ENCODE measurements around the gene IFITM1.

The IFITM1 gene

DNA sequence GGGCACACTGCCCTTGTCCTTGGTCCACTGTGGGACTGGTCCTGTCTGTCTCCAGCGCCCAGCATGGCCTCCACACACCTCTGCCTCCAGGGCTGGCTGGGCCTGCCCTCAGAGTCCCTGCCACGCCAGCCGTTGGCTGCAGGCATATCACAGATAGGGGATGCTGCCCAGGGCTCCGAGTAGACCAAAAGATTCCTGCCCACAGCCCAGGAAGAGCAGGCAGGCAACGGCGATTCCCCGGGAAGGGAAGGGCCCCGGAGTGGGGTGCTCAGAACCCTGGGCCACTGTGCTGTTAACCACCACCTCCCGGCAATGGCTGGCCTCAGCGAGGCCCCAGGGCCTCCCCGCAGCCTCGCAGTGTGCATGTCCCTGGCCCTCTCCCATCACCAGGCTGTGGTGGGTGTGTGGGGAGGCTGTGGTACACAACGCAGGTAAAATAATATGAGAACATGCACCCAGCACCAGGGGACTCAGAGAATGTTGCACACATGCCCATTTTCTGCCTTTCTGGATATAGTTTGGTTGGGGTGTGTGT lies 16.7 kb upstream of the IFITM1 start:
- Histone ChIP-seq H3K4me3 (ENCODE audit: low read depth, low read length) (no peak overlapping the region), H3K27me3 (replicated peaks) (peaks cover 2% of the 10 kb centered on the region), H3K36me3 (replicated peaks) (no peaks in the 10 kb centered on the region), H3K27ac (no peak overlapping the region)
- TF ChIP-seq, protein P1, sequence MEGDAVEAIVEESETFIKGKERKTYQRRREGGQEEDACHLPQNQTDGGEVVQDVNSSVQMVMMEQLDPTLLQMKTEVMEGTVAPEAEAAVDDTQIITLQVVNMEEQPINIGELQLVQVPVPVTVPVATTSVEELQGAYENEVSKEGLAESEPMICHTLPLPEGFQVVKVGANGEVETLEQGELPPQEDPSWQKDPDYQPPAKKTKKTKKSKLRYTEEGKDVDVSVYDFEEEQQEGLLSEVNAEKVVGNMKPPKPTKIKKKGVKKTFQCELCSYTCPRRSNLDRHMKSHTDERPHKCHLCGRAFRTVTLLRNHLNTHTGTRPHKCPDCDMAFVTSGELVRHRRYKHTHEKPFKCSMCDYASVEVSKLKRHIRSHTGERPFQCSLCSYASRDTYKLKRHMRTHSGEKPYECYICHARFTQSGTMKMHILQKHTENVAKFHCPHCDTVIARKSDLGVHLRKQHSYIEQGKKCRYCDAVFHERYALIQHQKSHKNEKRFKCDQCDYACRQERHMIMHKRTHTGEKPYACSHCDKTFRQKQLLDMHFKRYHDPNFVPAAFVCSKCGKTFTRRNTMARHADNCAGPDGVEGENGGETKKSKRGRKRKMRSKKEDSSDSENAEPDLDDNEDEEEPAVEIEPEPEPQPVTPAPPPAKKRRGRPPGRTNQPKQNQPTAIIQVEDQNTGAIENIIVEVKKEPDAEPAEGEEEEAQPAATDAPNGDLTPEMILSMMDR (IDR thresholded peaks at IDR 0.05; ENCODE audit: low read depth, low read length, missing control alignments) = no peak
- in situ Hi-C loops (cut with HindIII; ENCODE audit: low pct_ligation_motif_present, low sequenced_read_pairs) = no loop called here
- DNase-seq = no peak

DNA sequence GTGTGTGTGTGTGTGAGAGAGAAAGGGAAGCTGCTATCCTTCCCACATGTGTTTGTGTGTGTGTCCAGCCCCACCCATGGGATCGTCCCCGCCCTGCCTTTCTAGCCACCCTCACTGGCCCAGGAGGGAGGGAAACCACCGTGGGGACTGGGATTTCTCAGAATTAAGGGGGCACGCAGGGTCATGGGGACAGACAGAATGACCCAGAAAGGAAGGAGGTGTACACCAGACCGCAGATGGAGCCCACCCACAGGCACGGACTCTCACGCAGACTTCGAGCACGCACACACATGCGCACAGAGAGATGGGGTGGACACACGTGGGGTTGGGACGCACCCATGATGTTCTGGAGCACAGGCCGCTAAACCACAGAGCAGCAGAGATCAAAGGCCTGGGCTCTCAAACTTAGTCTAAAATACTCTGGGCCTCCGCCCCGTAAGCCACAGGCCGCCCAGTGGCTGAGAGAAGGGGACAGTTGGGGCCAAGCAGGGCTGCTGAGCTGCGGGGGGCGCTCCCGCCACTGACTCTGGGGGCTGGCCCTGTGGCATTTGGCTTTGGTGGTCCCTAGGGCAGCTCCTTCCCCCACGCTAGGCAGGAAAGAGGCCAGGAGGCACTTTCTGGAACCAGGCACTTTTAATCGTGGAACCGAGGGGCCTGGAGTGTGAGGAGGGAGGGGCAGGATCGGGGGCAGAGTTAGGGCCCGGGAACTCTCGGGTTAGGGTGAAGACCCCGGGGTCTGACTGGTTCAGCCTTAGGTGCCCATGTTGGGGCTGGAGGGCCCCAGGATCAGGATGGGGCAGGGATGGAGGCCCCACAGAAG lies 16.0 kb upstream of the IFITM1 start:
- Histone ChIP-seq H3K4me3 (ENCODE audit: low read depth, low read length) (no peak overlapping the region), H3K27ac (no peak overlapping the region), H3K27me3 (replicated peaks) (peaks cover 2% of the 10 kb centered on the region), H3K36me3 (replicated peaks) (no peaks in the 10 kb centered on the region)
- TF ChIP-seq, protein P1 (IDR thresholded peaks at IDR 0.05; ENCODE audit: low read depth, low read length, missing control alignments) = no peak
- in situ Hi-C loops (cut with HindIII; ENCODE audit: low pct_ligation_motif_present, low sequenced_read_pairs) = no loop called here
- DNase-seq = no peak

DNA sequence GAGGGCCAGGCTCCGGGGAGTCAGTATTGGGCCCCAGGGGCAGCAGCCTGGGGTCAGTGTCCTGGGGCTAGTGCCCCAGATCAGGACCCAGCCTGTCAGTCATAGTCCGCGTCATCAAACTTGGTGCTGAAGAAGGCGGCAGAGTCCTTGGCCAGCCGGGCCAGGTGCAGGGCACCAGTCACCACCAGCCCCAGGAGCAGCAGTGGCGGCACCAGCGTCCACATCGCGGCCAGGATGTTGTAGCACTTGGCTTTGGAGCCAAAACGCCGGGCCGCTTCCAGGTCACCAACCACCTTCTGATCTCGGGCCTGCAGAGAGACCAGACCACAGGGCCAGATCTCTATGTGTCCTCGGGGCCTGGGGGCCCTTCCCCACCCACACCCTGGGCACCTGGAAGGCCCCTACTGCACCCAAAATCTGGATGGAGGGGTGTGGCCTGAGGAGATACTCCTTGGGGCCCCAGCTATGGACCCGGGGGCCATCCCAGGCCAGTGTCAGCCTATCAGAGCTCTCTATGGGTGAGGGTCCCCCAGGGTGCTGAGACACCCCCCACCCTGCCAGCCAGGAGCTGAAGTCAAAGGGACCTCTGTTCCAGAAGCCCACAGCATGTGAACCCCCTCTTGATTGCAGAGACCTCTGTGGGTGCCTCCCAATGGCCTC lies 15.3 kb upstream of the IFITM1 start:
- TF ChIP-seq, protein P1 (IDR thresholded peaks at IDR 0.05; ENCODE audit: low read depth, low read length, missing control alignments) = no peak
- Histone ChIP-seq H3K27me3 (replicated peaks) (peaks cover 2% of the 10 kb centered on the region), H3K27ac (no peak overlapping the region), H3K36me3 (replicated peaks) (no peaks in the 10 kb centered on the region), H3K4me3 (ENCODE audit: low read depth, low read length) (no peak overlapping the region)
- no peak for DNase-seq
- in situ Hi-C loops (cut with HindIII; ENCODE audit: low pct_ligation_motif_present, low sequenced_read_pairs) = no loop called here

DNA sequence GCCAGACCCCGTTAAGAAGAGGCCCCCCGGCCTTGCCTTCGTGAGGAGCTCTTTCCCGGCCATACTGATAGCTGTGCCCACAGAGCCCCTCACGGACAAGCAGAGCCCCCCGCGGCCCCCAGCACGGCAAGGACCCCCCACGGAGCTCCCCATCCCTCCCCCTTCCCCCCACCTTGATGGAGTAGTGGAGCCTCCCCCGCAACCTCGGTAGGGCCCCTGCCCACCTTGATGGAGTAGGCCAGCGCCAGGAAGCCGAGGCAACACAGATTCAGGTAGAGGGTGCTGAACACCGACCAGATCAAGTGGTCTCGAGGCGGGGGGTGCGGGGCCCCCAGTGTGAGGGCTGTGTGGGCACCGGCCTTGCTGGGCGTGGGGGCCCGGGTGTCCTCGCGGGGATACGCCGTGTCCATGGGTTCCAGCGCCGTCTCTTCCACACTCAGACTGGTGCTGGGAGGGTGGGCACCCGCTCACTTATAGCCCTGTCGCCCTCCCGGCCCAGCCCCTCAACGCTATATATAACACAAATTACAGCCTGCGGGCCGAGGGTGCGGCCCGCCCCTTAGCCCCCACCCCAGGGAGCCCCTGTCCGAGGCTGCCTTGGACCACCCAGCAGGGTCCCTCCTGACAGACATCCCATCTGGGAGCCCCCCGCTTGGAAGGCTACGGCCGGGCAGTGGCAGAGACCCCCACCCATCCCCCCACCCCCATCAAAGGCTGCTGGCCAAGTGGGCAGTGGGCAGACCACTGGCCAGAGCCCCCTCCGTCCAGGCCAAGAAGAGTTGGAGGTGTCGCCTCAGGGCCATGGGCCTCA lies 14.6 kb upstream of the IFITM1 start, which contains the start of gene IFITM5:
IFITM5 (minus strand) TSS at position 446 of the 811 bp plus-strand sequence; CDS start at position 410, 36 bp downstream.
- DNase-seq = no peak
- H3K27ac ChIP-seq = no peak within 1 kb of the TSS
- no peak within 1 kb of the TSS for H3K4me3 ChIP-seq (ENCODE audit: low read depth, low read length)
- TF ChIP-seq, protein P1 (IDR thresholded peaks at IDR 0.05; ENCODE audit: low read depth, low read length, missing control alignments) = no peak
- in situ Hi-C loops (cut with HindIII; ENCODE audit: low pct_ligation_motif_present, low sequenced_read_pairs) = no loop called here
- no peaks in the 10 kb centered on the region for H3K36me3 ChIP-seq (replicated peaks)
- H3K27me3 ChIP-seq (replicated peaks) = peaks cover 2% of the 10 kb centered on the region

DNA sequence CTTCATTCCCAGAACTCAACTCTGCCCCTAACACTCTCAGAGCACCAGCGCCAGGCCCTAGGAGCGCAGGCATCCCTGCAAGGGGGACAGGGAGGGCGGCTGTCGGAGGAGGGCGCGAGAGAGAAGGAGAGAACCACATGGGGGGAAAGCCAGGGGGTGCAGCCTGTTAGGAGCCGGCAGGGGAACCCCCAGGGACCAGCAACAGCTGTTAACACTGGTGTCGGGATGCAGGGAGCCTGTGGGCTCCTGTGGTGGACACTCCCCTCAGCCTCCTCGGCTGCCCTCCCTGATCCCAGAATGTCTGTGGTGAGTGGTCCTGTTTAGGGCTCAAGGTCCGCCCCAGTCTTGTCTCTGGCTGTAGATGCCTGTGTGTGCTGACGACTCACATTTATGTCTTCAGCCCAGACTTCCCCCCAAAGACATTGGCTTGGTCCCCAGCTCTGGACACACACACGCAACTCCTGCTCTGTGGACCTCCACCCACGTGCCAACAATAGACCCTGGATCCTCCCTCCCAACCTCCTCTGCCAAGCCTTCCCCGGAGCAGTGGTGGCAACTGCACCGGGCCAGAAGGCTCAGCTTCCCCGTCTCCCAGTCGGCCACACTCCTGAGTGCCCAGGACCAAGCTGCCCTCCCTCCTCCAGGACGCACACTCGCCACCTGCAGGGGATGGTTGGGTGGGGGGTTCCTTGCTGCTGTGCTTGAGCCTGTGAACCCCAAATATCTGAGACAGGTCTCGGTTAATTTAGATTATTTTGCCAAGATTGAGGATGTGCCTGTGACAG lies 13.7 kb upstream of the IFITM1 start:
- no peaks in the 10 kb centered on the region for H3K36me3 ChIP-seq (replicated peaks)
- no peak overlapping the region for H3K4me3 ChIP-seq (ENCODE audit: low read depth, low read length)
- H3K27me3 ChIP-seq (replicated peaks) = peaks cover 2% of the 10 kb centered on the region
- TF ChIP-seq, protein P1 (IDR thresholded peaks at IDR 0.05; ENCODE audit: low read depth, low read length, missing control alignments) = peak; percentile 35
- no peak for DNase-seq
- in situ Hi-C loops (cut with HindIII; ENCODE audit: low pct_ligation_motif_present, low sequenced_read_pairs) = no loop called here
- no peak overlapping the region for H3K27ac ChIP-seq
